ENCODE data around the gene EPB41L2. TPM values are rescaled to one million over a fixed set of nuclear protein-coding genes. Genes with fewer than 3 reads are reported as not detected.
"Not testable (repeated sequence)": the region's sequence is repeated elsewhere in the genome, so short reads cannot be mapped to it uniquely, and the experiment has no call there.

The EPB41L2 gene
- total RNA-seq, 1 experiment from 2014 or later = 22.5 TPM

GRCh38 chr6:130815200-130816071 is 247.6 kb downstream of the EPB41L2 start:
- POLR2A ChIA-PET = no interaction called here
- Mint-ChIP-seq H3K36me3 (ENCODE audit: insufficient read depth, unreplicated experiment) (peaks cover 6% of the 10 kb centered on the region), H3K27ac (ENCODE audit: low read depth, unreplicated experiment) (no peak overlapping the region), H3K4me1 (ENCODE audit: insufficient read depth, unreplicated experiment) (no peaks in the 10 kb centered on the region), H3K9me3 (ENCODE audit: unreplicated experiment) (no peaks in the 10 kb centered on the region), H3K4me3 (ENCODE audit: unreplicated experiment) (no peak overlapping the region), H3K27me3 (ENCODE audit: insufficient read depth, unreplicated experiment) (no peaks in the 10 kb centered on the region)
- BruUV-seq (replicated peaks) = no TSS peak
- no peak for DNase-seq (ENCODE audit: unreplicated experiment)
- CTCF ChIA-PET = interaction anchor here (0.6 kb wide), 1 partner anchor 147 kb away, joined by 3 read pairs; no protein-coding TSS in a partner anchor
- TF ChIP-seq, protein P1, sequence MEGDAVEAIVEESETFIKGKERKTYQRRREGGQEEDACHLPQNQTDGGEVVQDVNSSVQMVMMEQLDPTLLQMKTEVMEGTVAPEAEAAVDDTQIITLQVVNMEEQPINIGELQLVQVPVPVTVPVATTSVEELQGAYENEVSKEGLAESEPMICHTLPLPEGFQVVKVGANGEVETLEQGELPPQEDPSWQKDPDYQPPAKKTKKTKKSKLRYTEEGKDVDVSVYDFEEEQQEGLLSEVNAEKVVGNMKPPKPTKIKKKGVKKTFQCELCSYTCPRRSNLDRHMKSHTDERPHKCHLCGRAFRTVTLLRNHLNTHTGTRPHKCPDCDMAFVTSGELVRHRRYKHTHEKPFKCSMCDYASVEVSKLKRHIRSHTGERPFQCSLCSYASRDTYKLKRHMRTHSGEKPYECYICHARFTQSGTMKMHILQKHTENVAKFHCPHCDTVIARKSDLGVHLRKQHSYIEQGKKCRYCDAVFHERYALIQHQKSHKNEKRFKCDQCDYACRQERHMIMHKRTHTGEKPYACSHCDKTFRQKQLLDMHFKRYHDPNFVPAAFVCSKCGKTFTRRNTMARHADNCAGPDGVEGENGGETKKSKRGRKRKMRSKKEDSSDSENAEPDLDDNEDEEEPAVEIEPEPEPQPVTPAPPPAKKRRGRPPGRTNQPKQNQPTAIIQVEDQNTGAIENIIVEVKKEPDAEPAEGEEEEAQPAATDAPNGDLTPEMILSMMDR (IDR thresholded peaks at IDR 0.05; ENCODE audit: unreplicated experiment) = no peak
- intact Hi-C loops (cut with micrococcal nuclease) = no loop called here

GRCh38 chr6:130814506-130814905 is 248.5 kb downstream of the EPB41L2 start:
- no peaks in the 10 kb centered on the region for H3K27me3 Mint-ChIP-seq (ENCODE audit: insufficient read depth, unreplicated experiment)
- H3K4me3 Mint-ChIP-seq (ENCODE audit: unreplicated experiment) = no peak overlapping the region
- no peak overlapping the region for H3K27ac Mint-ChIP-seq (ENCODE audit: low read depth, unreplicated experiment)
- H3K9me3 Mint-ChIP-seq (ENCODE audit: unreplicated experiment) = no peaks in the 10 kb centered on the region
- peaks cover 6% of the 10 kb centered on the region for H3K36me3 Mint-ChIP-seq (ENCODE audit: insufficient read depth, unreplicated experiment)
- intact Hi-C loops (cut with micrococcal nuclease) = no loop called here
- DNase-seq (ENCODE audit: unreplicated experiment) = no peak
- no peaks in the 10 kb centered on the region for H3K4me1 Mint-ChIP-seq (ENCODE audit: insufficient read depth, unreplicated experiment)
- TF ChIP-seq, protein P1 (IDR thresholded peaks at IDR 0.05; ENCODE audit: unreplicated experiment) = no peak
- BruUV-seq (replicated peaks) = no TSS peak
- POLR2A ChIA-PET = no interaction called here
- CTCF ChIA-PET = no interaction called here

GRCh38 chr6:130811932-130812331 is 251.1 kb downstream of the EPB41L2 start:
- Mint-ChIP-seq H3K27me3 (ENCODE audit: insufficient read depth, unreplicated experiment) (no peaks in the 10 kb centered on the region), H3K4me3 (ENCODE audit: unreplicated experiment) (no peak overlapping the region), H3K4me1 (ENCODE audit: insufficient read depth, unreplicated experiment) (no peaks in the 10 kb centered on the region), H3K9me3 (ENCODE audit: unreplicated experiment) (no peaks in the 10 kb centered on the region), H3K27ac (ENCODE audit: low read depth, unreplicated experiment) (no peak overlapping the region), H3K36me3 (ENCODE audit: insufficient read depth, unreplicated experiment) (peaks cover 6% of the 10 kb centered on the region)
- intact Hi-C loops (cut with micrococcal nuclease) = no loop called here
- BruUV-seq (replicated peaks) = no TSS peak
- DNase-seq (ENCODE audit: unreplicated experiment) = no peak
- TF ChIP-seq, protein P1 (IDR thresholded peaks at IDR 0.05; ENCODE audit: unreplicated experiment) = no peak
- CTCF ChIA-PET = interaction anchor here (0.6 kb wide), 2 partner anchors 116 to 793 kb away, joined by 3 read pairs; no protein-coding TSS in a partner anchor
- POLR2A ChIA-PET = no interaction called here

- no TSS peak for BruUV-seq (replicated peaks)
- POLR2A ChIA-PET = no interaction called here
- intact Hi-C loops (cut with micrococcal nuclease) = no loop called here
- H3K4me1 Mint-ChIP-seq (ENCODE audit: insufficient read depth, unreplicated experiment) = no peaks in the 10 kb centered on the region
- H3K27ac Mint-ChIP-seq (ENCODE audit: low read depth, unreplicated experiment) = no peak overlapping the region
- no peaks in the 10 kb centered on the region for H3K27me3 Mint-ChIP-seq (ENCODE audit: insufficient read depth, unreplicated experiment)
- CTCF ChIA-PET = interaction anchor here (0.6 kb wide), 2 partner anchors 18 to 779 kb away, joined by 3 read pairs; no protein-coding TSS in a partner anchor
- no peak for DNase-seq (ENCODE audit: unreplicated experiment)
- no peak overlapping the region for H3K4me3 Mint-ChIP-seq (ENCODE audit: unreplicated experiment)
- no peaks in the 10 kb centered on the region for H3K9me3 Mint-ChIP-seq (ENCODE audit: unreplicated experiment)
- TF ChIP-seq, protein P1 (IDR thresholded peaks at IDR 0.05; ENCODE audit: unreplicated experiment) = no peak
- H3K36me3 Mint-ChIP-seq (ENCODE audit: insufficient read depth, unreplicated experiment) = peaks cover 6% of the 10 kb centered on the region
These were observed 252.6 kb downstream of the EPB41L2 start for GRCh38 chr6:130810307-130811030.

DNA sequence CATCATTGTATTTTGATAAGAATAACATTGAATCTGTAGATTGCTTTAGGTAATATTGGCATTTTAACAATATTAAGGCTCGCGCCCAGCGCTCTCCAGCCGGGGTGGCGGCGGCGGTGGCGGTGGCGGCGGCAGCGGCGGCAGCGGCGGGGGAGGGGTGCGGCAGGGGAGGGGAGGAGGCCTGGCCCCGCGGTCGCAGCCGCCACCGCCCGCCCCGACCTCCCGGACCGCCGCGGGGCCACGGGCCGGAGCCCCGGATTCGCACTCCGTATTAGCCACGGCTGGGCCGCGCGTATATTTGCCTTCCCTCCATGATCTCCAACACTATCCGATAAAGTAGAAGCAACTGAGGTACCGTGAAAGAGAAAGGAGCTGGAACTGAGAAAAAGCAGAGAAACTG is 261.7 kb downstream of the EPB41L2 start:
- DNase-seq (ENCODE audit: unreplicated experiment); H3K27ac Mint-ChIP-seq (ENCODE audit: low read depth, unreplicated experiment); CTCF ChIA-PET; intact Hi-C loops (cut with micrococcal nuclease); H3K9me3 Mint-ChIP-seq (ENCODE audit: unreplicated experiment); H3K36me3 Mint-ChIP-seq (ENCODE audit: insufficient read depth, unreplicated experiment); POLR2A ChIA-PET; H3K4me1 Mint-ChIP-seq (ENCODE audit: insufficient read depth, unreplicated experiment); H3K27me3 Mint-ChIP-seq (ENCODE audit: insufficient read depth, unreplicated experiment); BruUV-seq (replicated peaks); H3K4me3 Mint-ChIP-seq (ENCODE audit: unreplicated experiment): not testable (repeated sequence)
